Measurements from ENCODE around the gene CCL18. TPM values are rescaled to one million over a fixed set of nuclear protein-coding genes. Genes with fewer than 3 reads are reported as not detected.
"Not testable (repeated sequence)": the region's sequence is repeated elsewhere in the genome, so short reads cannot be mapped to it uniquely, and the experiment has no call there.

Gene CCL18
- total RNA-seq, 1 experiment from 2014 or later = not detected

- not testable (repeated sequence) for DNase-seq (ENCODE audit: low read depth)
Observed at GRCh38 chr17:36104246-36104645, 40.2 kb downstream of the CCL18 start.

- DNase-seq (ENCODE audit: low read depth) = no peak
Observed at GRCh38 chr17:36104701-36105181, 40.7 kb downstream of the CCL18 start.

- DNase-seq (ENCODE audit: low read depth) = no peak
Observed at GRCh38 chr17:36105781-36106492, 41.9 kb downstream of the CCL18 start.

GRCh38 chr17:36106493-36106835 is 42.4 kb downstream of the CCL18 start:
- no peak for DNase-seq (ENCODE audit: low read depth)

GRCh38 chr17:36107660-36108059 is 43.6 kb downstream of the CCL18 start:
- no peak for DNase-seq (ENCODE audit: low read depth)

GRCh38 chr17:36108265-36108664 is 44.2 kb downstream of the CCL18 start:
- not testable (repeated sequence) for DNase-seq (ENCODE audit: low read depth)

- DNase-seq (ENCODE audit: low read depth) = no peak
Observed at GRCh38 chr17:36111068-36111490, 47.0 kb downstream of the CCL18 start.

GRCh38 chr17:36112572-36112971 is 48.5 kb downstream of the CCL18 start:
- DNase-seq (ENCODE audit: low read depth) = no peak

- not testable (repeated sequence) for DNase-seq (ENCODE audit: low read depth)
Observed at GRCh38 chr17:36113131-36113530, 49.1 kb downstream of the CCL18 start.

GRCh38 chr17:36114971-36115648 is 51.0 kb downstream of the CCL18 start:
- DNase-seq (ENCODE audit: low read depth) = peak; percentile 83

GRCh38 chr17:36115649-36115977 is 51.5 kb downstream of the CCL18 start:
- DNase-seq (ENCODE audit: low read depth) = not testable (repeated sequence)

GRCh38 chr17:36117505-36118382 is 53.7 kb downstream of the CCL18 start:
- DNase-seq (ENCODE audit: low read depth) = peak; percentile 6

GRCh38 chr17:36118477-36119353 is 54.6 kb downstream of the CCL18 start:
- no peak for DNase-seq (ENCODE audit: low read depth)

GRCh38 chr17:36120221-36120620 is 56.1 kb downstream of the CCL18 start:
- DNase-seq (ENCODE audit: low read depth) = peak; percentile 11

- DNase-seq (ENCODE audit: low read depth) = not testable (repeated sequence)
Observed at GRCh38 chr17:36121099-36121498, 57.0 kb downstream of the CCL18 start.

Other genes with a start within 250 kb of the CCL18 start
- not detected in 2 replicates for gene HEATR9, start 195.4 kb upstream of the CCL18 start, total RNA-seq (2014; rRNA removed; shearing (Covaris generic))
- gene CCL5, start 183.9 kb upstream of the CCL18 start, total RNA-seq (2014; rRNA removed; shearing (Covaris generic)) = 36.1 and 37.6 TPM in 2 replicates
- 4.9 and 7.7 TPM in 2 replicates for gene RDM1, start 133.5 kb upstream of the CCL18 start, total RNA-seq (2014; rRNA removed; shearing (Covaris generic))
- gene LYZL6, start 120.6 kb upstream of the CCL18 start, total RNA-seq (2014; rRNA removed; shearing (Covaris generic)) = not detected in 2 replicates
- gene CCL16, start 82.8 kb upstream of the CCL18 start, total RNA-seq (2014; rRNA removed; shearing (Covaris generic)) = not detected in 2 replicates
- gene CCL14, start 77.5 kb upstream of the CCL18 start, total RNA-seq (2014; rRNA removed; shearing (Covaris generic)) = not detected in 2 replicates
- not detected in 2 replicates for gene CCL15, start 62.7 kb upstream of the CCL18 start, total RNA-seq (2014; rRNA removed; shearing (Covaris generic))
- not detected in 2 replicates for gene CCL23, start 46.3 kb upstream of the CCL18 start, total RNA-seq (2014; rRNA removed; shearing (Covaris generic))
- gene CCL3, start 25.9 kb downstream of the CCL18 start, total RNA-seq (2014; rRNA removed; shearing (Covaris generic)) = not detected in 2 replicates
- gene CCL4, start 39.6 kb downstream of the CCL18 start, total RNA-seq (2014; rRNA removed; shearing (Covaris generic)) = 0.10 TPM in 1 of 2 replicates, not detected in the other
- not detected in 2 replicates for gene TBC1D3B, start 112.4 kb downstream of the CCL18 start, total RNA-seq (2014; rRNA removed; shearing (Covaris generic))
- not detected in 2 replicates for gene CCL3L1, start 132.5 kb downstream of the CCL18 start, total RNA-seq (2014; rRNA removed; shearing (Covaris generic))
- gene CCL4L2, start 146.8 kb downstream of the CCL18 start, total RNA-seq (2014; rRNA removed; shearing (Covaris generic)) = not detected in 2 replicates
- gene TBC1D3I, start 200.3 kb downstream of the CCL18 start, total RNA-seq (2014; rRNA removed; shearing (Covaris generic)) = 1.0 TPM in 1 of 2 replicates, not detected in the other

All from M059J (cell line).